CD4-positive, alpha-beta T cell treated with Interleukin-6 at 100 ng/mL for 8 hours (primary cell): Measurements from ENCODE around the gene RSRC1.
A peak's percentile ranks its signal among the peaks of the same experiment; 100 is the strongest.

ENCODE experiments used
- DNase-seq: peaks from one replicate; pipeline ENCODE4 v3.0.0-alpha.2; 2020; ENCODE audit warnings: mixed read lengths, low spot score

RSRC1 gene

GRCh38 chr3:158128755-158129154 is 18.9 kb downstream of the RSRC1 start:
- DNase-seq = no peak

GRCh38 chr3:158134363-158134762 is 24.5 kb downstream of the RSRC1 start:
- DNase-seq = no peak

- no peak for DNase-seq
Measured at GRCh38 chr3:158140396-158140795, 30.5 kb downstream of the RSRC1 start.

GRCh38 chr3:158148218-158148617 is 38.3 kb downstream of the RSRC1 start:
- no peak for DNase-seq

GRCh38 chr3:158152186-158152585 is 42.3 kb downstream of the RSRC1 start:
- no peak for DNase-seq

GRCh38 chr3:158158969-158159368 is 49.1 kb downstream of the RSRC1 start:
- DNase-seq = no peak

GRCh38 chr3:158159714-158160113 is 49.8 kb downstream of the RSRC1 start:
- DNase-seq = no peak

- no peak for DNase-seq
Measured at GRCh38 chr3:158160958-158161357, 51.1 kb downstream of the RSRC1 start.

GRCh38 chr3:158165141-158165655 is 55.3 kb downstream of the RSRC1 start:
- DNase-seq = no peak

- DNase-seq = no peak
Measured at GRCh38 chr3:158165730-158166129, 55.8 kb downstream of the RSRC1 start.

- DNase-seq = no peak
Measured at GRCh38 chr3:158166223-158166622, 56.3 kb downstream of the RSRC1 start.

- DNase-seq = peak; percentile 1
Measured at GRCh38 chr3:158167737-158168557, 58.1 kb downstream of the RSRC1 start.

- no peak for DNase-seq
Measured at GRCh38 chr3:158169091-158169491, 59.2 kb downstream of the RSRC1 start.

- DNase-seq = no peak
Measured at GRCh38 chr3:158181096-158181495, 71.2 kb downstream of the RSRC1 start.

- no peak for DNase-seq
Measured at GRCh38 chr3:158185711-158186110, 75.8 kb downstream of the RSRC1 start.

GRCh38 chr3:158200955-158201354 is 91.1 kb downstream of the RSRC1 start:
- no peak for DNase-seq

GRCh38 chr3:158205324-158205723 is 95.4 kb downstream of the RSRC1 start:
- DNase-seq = no peak

GRCh38 chr3:158205994-158206393 is 96.1 kb downstream of the RSRC1 start:
- DNase-seq = no peak

GRCh38 chr3:158210067-158210466 is 100.2 kb downstream of the RSRC1 start:
- no peak for DNase-seq

- no peak for DNase-seq
Measured at GRCh38 chr3:158213461-158213860, 103.6 kb downstream of the RSRC1 start.

GRCh38 chr3:158217992-158218391 is 108.1 kb downstream of the RSRC1 start:
- no peak for DNase-seq

- no peak for DNase-seq
Measured at GRCh38 chr3:158220575-158220974, 110.7 kb downstream of the RSRC1 start.

- no peak for DNase-seq
Measured at GRCh38 chr3:158221426-158221825, 111.5 kb downstream of the RSRC1 start.

GRCh38 chr3:158226429-158226828 is 116.5 kb downstream of the RSRC1 start:
- no peak for DNase-seq
